IMR-90 (cell line): ENCODE results near the gene CPN2.

Experiments used
- BHLHE40 ChIP-seq: fragments of 150-350 bp; IDR thresholded peaks from 2 replicates; pipeline ENCODE4 v1.6.1; 2016; ENCODE audit warnings: mild to moderate bottlenecking, low read depth, low read length
- FOS ChIP-seq: fragments of 150-350 bp; IDR thresholded peaks from 2 replicates; pipeline ENCODE4 v1.6.1; 2016; ENCODE audit warnings: low read depth, low read length
- POLR2A ChIP-seq: IDR thresholded peaks from 2 replicates; pipeline ENCODE4 v1.6.1; 2012; ENCODE audit warnings: mild to moderate bottlenecking, low read depth, low read length
- RAD21 ChIP-seq: IDR thresholded peaks from 2 replicates; pipeline ENCODE4 v1.6.1; 2012; ENCODE audit warnings: low read length, improper control_type of control experiment
- RCOR1 ChIP-seq: IDR thresholded peaks from 2 replicates; pipeline ENCODE4 v1.6.1; 2012; ENCODE audit warnings: mild to moderate bottlenecking, low read length, improper control_type of control experiment; ENCODE audit not compliant: insufficient replicate concordance
- SMC3 ChIP-seq: fragments of 150-350 bp; IDR thresholded peaks from 2 replicates; pipeline ENCODE4 v1.6.1; 2016; ENCODE audit warnings: low read depth, mild to moderate bottlenecking, antibody characterized with exemption, low read length, moderate library complexity
- TF ChIP-seq, protein P1 (sequence below): conservative IDR thresholded peaks from 2 replicates; pipeline ENCODE4 v1.5.1; 2012; ENCODE audit warnings: mild to moderate bottlenecking, low read depth, low read length, improper control_type of control experiment
- TF ChIP-seq, protein P2 (sequence below): fragments of 150-350 bp; IDR thresholded peaks from 2 replicates; pipeline ENCODE4 v1.6.1; 2017; ENCODE audit warnings: mild to moderate bottlenecking, antibody characterized with exemption, low read length, low read depth

DNA sequence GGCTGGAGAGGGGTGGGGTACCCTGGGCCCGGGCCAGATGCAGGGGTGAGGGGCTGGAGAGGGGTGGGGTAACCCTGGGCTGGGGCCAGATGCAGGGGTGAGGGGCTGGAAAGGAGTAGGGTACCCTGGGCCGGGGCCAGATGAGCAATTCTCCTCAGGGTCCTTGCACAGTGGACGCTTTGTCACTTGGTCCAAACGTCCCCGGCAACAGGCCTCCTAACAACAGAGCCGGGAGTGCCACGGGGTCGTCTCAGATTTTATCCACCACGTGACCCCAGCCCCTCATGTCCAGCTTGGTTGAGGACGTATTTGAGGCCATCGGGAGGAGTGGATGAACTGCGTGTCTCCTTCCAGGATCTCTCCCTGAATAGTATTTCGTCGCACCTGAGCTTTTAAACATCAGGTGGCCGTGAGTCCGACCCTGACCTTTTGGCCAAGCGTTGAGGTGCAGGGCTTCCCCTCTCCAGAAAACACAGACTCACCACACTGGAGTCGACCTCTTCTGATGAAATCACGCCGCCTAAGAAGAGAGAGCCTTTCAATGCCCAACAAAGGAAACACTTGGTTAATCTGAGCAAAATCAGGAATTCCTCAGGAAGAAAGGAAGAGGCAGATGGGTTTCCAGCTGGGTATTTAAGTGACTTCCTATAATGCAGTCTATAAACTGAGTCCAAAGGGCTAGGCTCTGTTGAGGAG, 31.2 kb upstream of the CPN2 start:
- TF ChIP-seq, protein P1, sequence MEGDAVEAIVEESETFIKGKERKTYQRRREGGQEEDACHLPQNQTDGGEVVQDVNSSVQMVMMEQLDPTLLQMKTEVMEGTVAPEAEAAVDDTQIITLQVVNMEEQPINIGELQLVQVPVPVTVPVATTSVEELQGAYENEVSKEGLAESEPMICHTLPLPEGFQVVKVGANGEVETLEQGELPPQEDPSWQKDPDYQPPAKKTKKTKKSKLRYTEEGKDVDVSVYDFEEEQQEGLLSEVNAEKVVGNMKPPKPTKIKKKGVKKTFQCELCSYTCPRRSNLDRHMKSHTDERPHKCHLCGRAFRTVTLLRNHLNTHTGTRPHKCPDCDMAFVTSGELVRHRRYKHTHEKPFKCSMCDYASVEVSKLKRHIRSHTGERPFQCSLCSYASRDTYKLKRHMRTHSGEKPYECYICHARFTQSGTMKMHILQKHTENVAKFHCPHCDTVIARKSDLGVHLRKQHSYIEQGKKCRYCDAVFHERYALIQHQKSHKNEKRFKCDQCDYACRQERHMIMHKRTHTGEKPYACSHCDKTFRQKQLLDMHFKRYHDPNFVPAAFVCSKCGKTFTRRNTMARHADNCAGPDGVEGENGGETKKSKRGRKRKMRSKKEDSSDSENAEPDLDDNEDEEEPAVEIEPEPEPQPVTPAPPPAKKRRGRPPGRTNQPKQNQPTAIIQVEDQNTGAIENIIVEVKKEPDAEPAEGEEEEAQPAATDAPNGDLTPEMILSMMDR: no peak
- TF ChIP-seq FOS (no peak), RCOR1 (no peak), BHLHE40 (no peak), SMC3 (no peak), POLR2A (no peak), RAD21 (no peak)
- TF ChIP-seq, protein P2, sequence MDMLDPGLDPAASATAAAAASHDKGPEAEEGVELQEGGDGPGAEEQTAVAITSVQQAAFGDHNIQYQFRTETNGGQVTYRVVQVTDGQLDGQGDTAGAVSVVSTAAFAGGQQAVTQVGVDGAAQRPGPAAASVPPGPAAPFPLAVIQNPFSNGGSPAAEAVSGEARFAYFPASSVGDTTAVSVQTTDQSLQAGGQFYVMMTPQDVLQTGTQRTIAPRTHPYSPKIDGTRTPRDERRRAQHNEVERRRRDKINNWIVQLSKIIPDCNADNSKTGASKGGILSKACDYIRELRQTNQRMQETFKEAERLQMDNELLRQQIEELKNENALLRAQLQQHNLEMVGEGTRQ: no peak
